K562 (cell line): ENCODE measurements around the gene ECM1. TPM values are rescaled to one million over a fixed set of nuclear protein-coding genes. Genes with fewer than 3 reads are reported as not detected.

ENCODE experiments used
- ATF7 ChIP-seq: fragments of 450-650 bp; IDR thresholded peaks from 2 replicates; pipeline ENCODE4 v1.7.1; 2014; ENCODE audit warnings: mild to moderate bottlenecking, moderate library complexity
- DLX4 ChIP-seq: fragments of 250-450 bp; sonication (Bioruptor Pico); IDR thresholded peaks from 2 replicates; pipeline ENCODE4 v1.6.1; 2021; ENCODE audit warnings: mild to moderate bottlenecking
- DMBX1 ChIP-seq: fragments of 250-450 bp; sonication (Bioruptor Pico); IDR thresholded peaks from 2 replicates; pipeline ENCODE4 v1.8.0; 2022; ENCODE audit warnings: inconsistent platforms, mild to moderate bottlenecking, moderate library complexity, borderline replicate concordance
- E2F8 ChIP-seq: fragments of 450-650 bp; IDR thresholded peaks from 2 replicates; pipeline ENCODE4 v1.7.1; 2018; ENCODE audit warnings: mild to moderate bottlenecking, low read depth; ENCODE audit not compliant: partially characterized antibody
- ELF1 ChIP-seq: fragments of 200-800 bp; sonication (Bioruptor generic); IDR thresholded peaks from 2 replicates; pipeline ENCODE4 v1.6.1; 2016; ENCODE audit warnings: missing genetic modification characterization, missing compliant biosample characterization
- HBP1 ChIP-seq: fragments of 450-650 bp; formaldehyde crosslinking; IDR thresholded peaks from 2 replicates; pipeline ENCODE4 v1.4.0; 2022; ENCODE audit warnings: missing genetic modification characterization
- IRF9 ChIP-seq: fragments of 450-650 bp; IDR thresholded peaks from 2 replicates; pipeline ENCODE4 v1.6.1; 2016; ENCODE audit warnings: missing biosample characterization, missing genetic modification characterization
- RB1 ChIP-seq: fragments of 450-650 bp; IDR thresholded peaks from 2 replicates; pipeline ENCODE4 v1.6.1; 2017; ENCODE audit warnings: low read depth, mild to moderate bottlenecking
- RBBP5 ChIP-seq: fragments of 200-600 bp; sonication (generic); IDR thresholded peaks from 2 replicates; pipeline ENCODE4 v1.6.1; 2012; ENCODE audit warnings: borderline replicate concordance, mild to moderate bottlenecking, low read length, control low read depth, inconsistent platforms; ENCODE audit not compliant: insufficient read depth, poor library complexity, severe bottlenecking
- RBM22 ChIP-seq: fragments of 200-400 bp; formaldehyde crosslinking; IDR thresholded peaks from 2 replicates; pipeline ENCODE4 v1.6.1; 2018; ENCODE audit warnings: low read length, low read depth; ENCODE audit not compliant: poor library complexity, severe bottlenecking
- TSC22D4 ChIP-seq: fragments of 450-650 bp; IDR thresholded peaks from 2 replicates; pipeline ENCODE4 v1.6.1; 2016; ENCODE audit warnings: missing genetic modification characterization, missing biosample characterization, control low read depth
- TSHZ1 ChIP-seq: fragments of 250-450 bp; sonication (Bioruptor Pico); IDR thresholded peaks from 2 replicates; pipeline ENCODE4 v1.4.0; 2020; ENCODE audit warnings: mild to moderate bottlenecking, moderate library complexity
- ZNF239 ChIP-seq: fragments of 250-450 bp; sonication (Bioruptor Pico); IDR thresholded peaks from 2 replicates; pipeline ENCODE4 v1.4.0; 2020; ENCODE audit warnings: mild to moderate bottlenecking
- ZNF280B ChIP-seq: fragments of 250-450 bp; sonication (Bioruptor Pico); IDR thresholded peaks from 2 replicates; pipeline ENCODE4 v1.5.1; 2021; ENCODE audit warnings: mild to moderate bottlenecking
- ZNF785 ChIP-seq: fragments of 250-450 bp; sonication (Bioruptor Pico); IDR thresholded peaks from 2 replicates; pipeline ENCODE4 v1.4.0; 2020; ENCODE audit warnings: mild to moderate bottlenecking
- polyA plus RNA-seq, 8 experiments: library from polyadenylated mRNA; depleted of rRNA in 4 of 8; stranded (reverse) in 5 of 8; unstranded in 3 of 8; fragments of >200 nt; fragmentation: Nextera tagmentation in 2 of 8; fragmentation: Illumina TruSeq in 1 of 8; extraction: Ambion mirVana in 2 of 8; extraction: Trizol in 1 of 8; gene quantifications; 2 replicates each; pipeline versions ENCODE4 v1.2.1 to v1.2.3, GENCODE V29; 2011 to 2014; ENCODE audit warnings: inconsistent platforms in 1 of 8, missing spikeins in 1 of 8
- total RNA-seq, 7 experiments: library from RNA; depleted of rRNA in 6 of 7; stranded (reverse); fragments of >200 nt in 6 of 7; fragmentation: Illumina TruSeq in 2 of 7; extraction: Trizol in 2 of 7; gene quantifications; 2 replicates each; pipeline versions ENCODE4 v1.2.1 to v1.2.3, GENCODE V29; 2011 to 2021; ENCODE audit warnings: low replicate concordance in 1 of 7

The ECM1 gene
- total and polyA plus RNA-seq, 9 of the 15 experiments (the other 6 are each of a cell fraction or from before 2014, with no cell fraction given): 6.6 to 52.2 (median 12.8) TPM

- no peak for TF ChIP-seq IRF9
- no peak for TF ChIP-seq ZNF239 (CRISPR knock-in tag)
- TF ChIP-seq E2F8: peak; percentile 61
- no peak for TF ChIP-seq ZNF280B (CRISPR knock-in tag)
- TF ChIP-seq TSC22D4: no peak
- TF ChIP-seq RBBP5: no peak
- TF ChIP-seq TSHZ1 (CRISPR knock-in tag): no peak
- TF ChIP-seq ZNF785: no peak
- TF ChIP-seq ATF7: 0 out of 2 replicates have a peak, but pooled peaks have one; percentile 17
- TF ChIP-seq RBM22: no peak
- TF ChIP-seq DLX4 (CRISPR knock-in tag): no peak
- no peak for TF ChIP-seq DMBX1 (CRISPR knock-in tag)
- no peak for TF ChIP-seq ELF1 (tag)
- peak; percentile 53 for TF ChIP-seq RB1
- TF ChIP-seq HBP1 (CRISPR knock-in tag): no peak
Measured at GRCh38 chr1:150507912-150508864, at the start of gene ECM1 (continued).
